Stimulated activated CD8-positive, alpha-beta memory T cell treated with anti-CD3 and anti-CD28 coated beads, Interleukin-7, amount 100 ng/mL, for 48 hours (primary cell): ENCODE data around the gene ERO1A.

Experiments
- DNase-seq, 2 donors: peaks; one replicate each; pipeline ENCODE4 v3.0.0-alpha.2; 2020; ENCODE audit warnings: low read depth in 1 of 2; ENCODE audit errors: extremely low read depth in 1 of 2

Gene ERO1A

DNA sequence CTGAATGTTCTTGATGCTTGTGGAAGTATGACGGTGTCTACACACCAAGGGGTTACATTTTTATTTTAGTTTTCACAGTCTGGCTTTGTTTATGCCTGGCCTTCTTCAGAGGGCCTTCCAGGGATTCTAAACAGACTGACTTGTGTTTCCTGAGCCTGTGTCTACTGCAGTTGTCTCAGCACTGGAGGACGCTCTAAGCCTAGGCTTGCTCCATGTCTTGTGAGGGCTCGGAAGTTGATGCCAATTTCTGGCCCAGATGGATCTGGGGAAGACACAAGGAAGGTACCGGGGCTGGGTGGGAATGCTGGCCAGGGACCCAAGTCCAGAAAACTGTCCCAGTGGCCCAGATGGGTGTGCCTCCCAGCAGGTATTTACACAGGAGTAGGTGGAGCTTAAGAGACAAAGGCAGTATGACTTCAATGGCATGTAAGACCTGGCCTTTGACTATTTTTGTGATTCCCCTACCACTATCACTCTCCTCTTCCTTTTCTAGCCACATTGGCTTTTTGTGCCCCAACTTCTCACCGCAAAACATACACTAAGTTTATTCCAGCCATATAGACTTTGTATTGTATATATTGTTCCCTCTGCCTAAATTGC lies 85.8 kb downstream of the ERO1A start:
- no peak for DNase-seq

DNA sequence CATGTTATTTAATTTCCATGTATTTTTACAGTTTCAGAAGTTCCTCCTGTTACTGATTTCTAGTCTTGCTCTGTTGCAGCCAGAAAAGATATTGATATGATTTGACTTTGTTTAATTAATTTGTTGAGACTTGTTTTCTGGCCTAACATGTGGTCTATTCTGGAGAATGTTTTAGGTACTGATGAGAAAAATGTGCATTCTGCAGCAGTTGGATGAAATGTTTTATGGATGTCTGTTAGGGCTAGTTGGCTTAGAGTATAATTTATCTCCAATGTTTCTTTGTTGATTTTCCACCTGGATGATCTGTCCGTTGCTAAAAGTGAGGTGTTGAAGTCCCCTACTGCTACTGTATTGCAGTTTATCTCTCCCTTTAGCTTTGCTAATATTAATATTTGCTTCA lies 88.3 kb downstream of the ERO1A start:
- no peak for DNase-seq

DNA sequence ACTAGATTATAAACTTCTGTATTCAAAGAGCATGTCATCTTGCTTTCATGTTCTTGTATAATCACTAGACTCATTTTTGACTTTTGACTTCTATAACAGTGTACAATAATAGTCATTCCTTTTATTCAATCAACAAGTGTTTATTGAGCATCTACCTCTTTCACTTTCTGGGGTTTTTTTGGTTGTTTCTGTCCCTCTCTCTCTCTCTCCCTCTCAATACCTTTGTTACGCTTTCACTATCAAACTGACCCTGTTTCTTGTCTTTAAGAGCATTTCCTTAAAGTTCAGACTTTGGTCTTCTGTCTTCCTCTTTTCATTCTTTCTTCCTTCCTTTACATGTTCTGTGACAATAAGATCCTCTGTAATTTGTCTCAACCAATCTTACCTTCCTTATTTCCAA lies 93.2 kb downstream of the ERO1A start:
- DNase-seq = no peak

DNA sequence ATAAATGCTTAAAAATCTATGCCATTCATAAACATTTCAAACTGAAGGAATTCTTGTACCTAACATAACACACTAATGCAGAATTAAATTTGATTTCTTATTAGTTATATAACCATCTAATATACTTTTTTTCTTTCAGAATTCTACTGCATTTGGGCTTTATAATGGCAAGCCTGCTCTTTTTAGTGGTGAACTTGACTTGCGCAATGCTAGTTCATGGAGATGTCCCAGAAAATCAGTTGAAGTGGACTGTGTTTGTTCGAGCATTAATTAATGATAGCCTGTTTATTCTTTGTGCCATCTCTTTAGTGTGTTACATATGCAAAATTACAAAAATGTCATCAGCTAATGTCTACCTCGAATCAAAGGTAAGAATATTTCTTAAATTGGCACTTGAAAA lies 95.4 kb downstream of the ERO1A start:
- DNase-seq = no peak

DNA sequence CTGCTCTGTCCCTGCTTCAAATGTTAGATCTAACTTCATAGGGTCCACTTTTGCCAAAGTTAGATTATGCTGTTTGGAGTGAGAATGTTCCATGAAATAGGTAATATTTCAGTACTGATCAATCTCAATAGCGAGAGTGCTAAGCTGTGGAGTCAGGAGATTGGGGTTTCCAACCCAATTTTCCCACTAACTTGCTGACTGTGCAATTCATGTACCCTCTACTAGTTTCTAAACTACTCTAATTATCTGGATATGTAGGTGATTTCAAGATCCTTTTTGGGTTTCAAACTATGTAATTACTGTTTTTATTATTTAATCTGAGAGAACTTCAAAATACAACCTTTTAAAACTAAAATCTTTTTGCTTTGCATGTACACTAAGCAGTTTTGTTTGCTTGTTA lies 96.8 kb downstream of the ERO1A start:
- no peak for DNase-seq

DNA sequence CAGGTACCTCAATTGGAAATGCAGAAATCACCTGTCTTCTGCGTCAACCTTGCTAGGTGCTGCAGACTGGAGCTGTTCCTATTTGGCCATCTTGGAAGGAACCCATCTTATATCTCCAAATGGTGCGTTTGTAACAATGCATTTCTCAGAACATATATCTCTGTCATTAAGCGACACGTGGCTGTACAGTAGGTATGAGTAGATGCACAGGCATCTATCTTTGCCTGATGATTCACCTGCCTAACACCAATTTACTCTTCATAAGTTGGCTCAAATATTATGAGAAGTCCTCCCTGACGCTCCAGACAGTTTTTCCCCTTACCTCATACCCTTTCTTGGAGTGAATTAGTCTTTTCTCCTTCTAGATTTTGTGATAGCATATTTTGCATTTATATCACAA lies 98.5 kb downstream of the ERO1A start:
- no peak for DNase-seq

DNA sequence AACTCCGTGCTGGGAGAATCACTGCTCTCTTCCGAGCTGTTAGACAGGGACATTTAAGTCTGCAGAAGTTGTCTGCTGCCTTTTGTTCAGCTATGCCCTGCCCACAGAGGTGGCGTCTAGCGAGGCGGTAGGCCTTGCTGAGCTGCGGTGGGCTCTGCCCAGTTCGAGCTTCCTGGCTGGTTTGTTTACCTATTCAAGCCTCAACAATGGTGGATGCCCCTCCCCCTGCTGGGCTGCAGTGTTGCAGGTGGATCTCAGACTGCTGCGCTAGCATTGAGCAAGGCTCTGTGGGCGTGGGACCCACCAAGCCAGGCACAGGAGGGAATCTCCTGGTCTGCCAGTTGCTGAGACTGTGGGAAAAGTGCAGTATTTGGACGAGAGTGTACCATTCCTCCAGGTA lies 99.0 kb downstream of the ERO1A start:
- DNase-seq = no peak

DNA sequence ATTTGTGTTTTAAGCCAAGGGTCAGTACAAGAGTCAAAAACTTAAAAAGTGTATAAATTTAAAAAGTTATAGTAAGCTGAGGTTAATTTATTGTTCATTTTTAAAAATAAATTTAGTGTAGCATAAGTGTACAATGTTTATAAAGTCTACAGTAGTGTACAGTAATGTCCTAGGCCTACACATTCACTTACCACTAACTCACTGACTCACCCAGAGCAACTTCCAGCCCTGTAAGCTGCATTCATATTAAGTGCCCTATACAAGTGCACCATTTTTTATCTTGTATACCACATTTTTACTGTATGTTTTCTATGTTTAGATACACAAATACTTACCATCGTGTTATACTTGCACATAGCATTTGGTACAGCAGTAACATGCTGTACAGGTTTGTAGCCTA lies 105.0 kb downstream of the ERO1A start:
- DNase-seq = no peak
